Erythroblast (primary cell): ENCODE measurements around the gene RIPK3.
A peak's percentile ranks its signal among the peaks of the same experiment; 100 is the strongest.

Experiments used
- DNase-seq, 2 experiments: peaks; one replicate each; lab custom pipeline; 2025; lab: John Stamatoyannopoulos, UW
- GATA1 ChIP-seq: IDR thresholded peaks from 2 replicates; pipeline ENCODE4 v1.6.1; 2011; ENCODE audit warnings: low read depth, mild to moderate bottlenecking, control low read depth, low read length, moderate library complexity
- POLR2A ChIP-seq: IDR thresholded peaks from 2 replicates; pipeline ENCODE4 v1.6.1; 2011; ENCODE audit warnings: mild to moderate bottlenecking, low read length

RIPK3 gene

DNA sequence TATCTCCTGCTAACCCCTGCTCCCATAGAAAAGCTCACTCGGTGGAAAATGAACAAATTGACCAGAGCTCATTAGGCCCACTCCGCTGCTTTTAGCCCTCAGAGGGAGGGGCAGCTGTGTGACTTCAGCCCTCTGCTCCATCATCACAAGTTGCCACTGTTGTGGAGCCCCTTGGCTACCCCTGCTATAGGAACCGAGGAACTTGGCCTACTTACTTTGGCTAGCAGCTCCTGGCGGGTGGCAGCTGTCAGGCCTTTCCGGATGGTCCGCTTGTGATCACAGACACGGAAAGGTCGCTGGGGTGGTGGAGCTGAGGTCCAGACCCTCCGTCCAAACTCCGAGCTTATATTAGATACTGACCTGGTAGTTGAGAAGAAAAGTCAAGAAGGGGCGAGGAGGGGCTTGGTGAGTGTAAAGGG, 32.6 kb downstream of the RIPK3 start:
- TF ChIP-seq POLR2A (no peak), GATA1 (no peak)
- DNase-seq: no peak

DNA sequence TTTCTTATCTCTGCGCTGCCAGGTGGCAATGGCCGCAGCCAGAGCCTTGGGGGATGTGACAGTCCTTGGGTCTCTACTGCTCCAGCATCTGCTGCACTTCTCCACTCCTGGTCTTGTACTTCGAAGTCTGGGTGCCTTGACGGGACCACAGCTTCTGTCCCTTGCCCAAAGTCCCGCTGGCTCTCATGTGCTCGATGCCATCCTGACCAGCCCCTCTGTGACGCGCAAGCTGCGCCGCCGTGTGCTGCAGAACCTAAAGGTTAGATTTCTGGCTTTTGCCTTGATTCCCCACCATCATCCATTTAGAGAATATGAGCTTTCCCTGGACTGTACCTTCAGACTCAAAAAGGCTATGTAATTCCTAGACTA, 35.8 kb downstream of the RIPK3 start:
- DNase-seq: no peak
- TF ChIP-seq POLR2A (no peak), GATA1 (no peak)

DNA sequence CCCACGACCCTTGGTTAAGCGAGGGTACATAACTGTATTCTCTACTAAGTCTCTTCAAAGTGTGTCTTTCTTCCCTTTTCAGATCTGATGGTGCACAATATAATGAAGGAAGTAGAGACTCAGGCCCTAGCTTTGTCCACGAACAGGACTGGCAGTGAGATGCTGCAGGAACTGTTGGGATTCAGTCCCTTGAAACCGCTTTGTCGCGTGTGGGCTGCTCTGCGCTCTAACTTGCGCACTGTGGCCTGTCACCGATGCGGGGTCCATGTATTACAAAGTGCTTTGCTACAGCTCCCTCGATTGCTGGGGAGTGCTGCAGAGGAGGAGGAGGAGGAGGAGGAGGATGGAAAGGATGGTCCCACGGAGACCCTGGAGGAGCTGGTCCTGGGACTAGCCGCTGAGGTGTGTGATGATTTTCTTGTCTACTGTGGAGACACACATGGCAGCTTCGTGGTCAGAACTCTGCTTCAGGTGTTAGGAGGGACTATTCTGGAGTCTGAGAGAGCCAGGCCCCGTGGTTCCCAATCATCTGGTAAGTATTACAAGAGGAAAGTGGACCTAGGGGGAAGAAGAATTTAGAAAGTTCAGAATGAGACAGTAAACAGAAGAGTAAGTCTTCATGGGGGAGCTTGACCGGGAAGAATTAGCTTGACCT, 39.3 kb downstream of the RIPK3 start:
- TF ChIP-seq POLR2A (no peak), GATA1 (no peak)
- peak; percentile 32 to 53 for DNase-seq

DNA sequence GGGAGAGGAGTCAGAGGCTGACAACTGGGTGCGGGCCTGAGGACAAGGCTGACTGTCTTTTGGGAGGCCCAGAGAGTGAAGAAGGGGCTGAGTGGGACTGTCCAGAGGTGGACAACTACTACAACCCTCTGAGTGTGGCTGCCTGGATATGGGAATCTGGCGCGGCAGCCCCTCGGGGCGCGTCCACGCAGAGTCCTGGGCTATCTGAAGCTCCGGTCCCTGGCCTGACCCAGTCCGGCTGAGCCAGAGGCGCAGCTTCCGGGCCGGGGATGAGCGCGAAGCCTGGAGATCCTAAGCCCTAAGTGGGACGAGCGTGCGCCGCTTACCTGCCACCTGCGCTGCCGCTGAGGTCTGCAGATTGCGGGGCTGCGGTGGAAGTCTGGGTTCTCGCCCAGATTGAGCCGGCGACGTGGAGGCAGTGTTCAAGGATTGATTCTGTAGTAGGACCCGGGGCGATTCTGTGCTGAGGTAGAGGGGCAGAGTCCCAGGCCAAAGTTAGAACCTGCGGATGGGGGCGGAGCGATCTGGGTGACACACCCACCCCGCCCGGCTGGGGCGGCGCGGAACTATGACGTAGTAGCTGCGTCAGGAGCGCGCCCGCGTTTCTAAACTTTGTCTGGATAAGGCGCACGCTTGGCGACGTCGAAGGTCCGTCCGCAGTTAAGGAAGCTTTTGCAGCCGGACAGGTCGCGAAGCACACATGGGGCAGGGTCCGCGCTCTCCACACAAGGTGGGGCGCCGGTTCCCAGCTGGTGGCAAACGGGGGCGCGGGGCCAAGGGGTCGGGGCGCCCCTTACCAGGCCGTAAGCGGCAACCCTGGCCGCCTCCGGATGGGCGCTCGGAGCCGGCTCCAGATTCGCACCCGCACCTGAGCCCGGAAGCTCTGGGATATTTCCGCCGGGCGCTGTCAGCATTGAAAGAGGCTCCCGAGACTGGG, 40.3 kb downstream of the RIPK3 start, which contains the start of the genes DHRS1 and NOP9:
DHRS1 (minus strand) TSS at position 526 of the 937 bp plus-strand sequence. CDS start 674 bp downstream, outside the sequence.
NOP9 (plus strand) TSS at position 596 of the 937 bp plus-strand sequence; CDS start at position 701, 105 bp downstream.
- DNase-seq: peak; percentile 95 to 98
- no peak for TF ChIP-seq GATA1
- TF ChIP-seq POLR2A: peak; percentile 78

DNA sequence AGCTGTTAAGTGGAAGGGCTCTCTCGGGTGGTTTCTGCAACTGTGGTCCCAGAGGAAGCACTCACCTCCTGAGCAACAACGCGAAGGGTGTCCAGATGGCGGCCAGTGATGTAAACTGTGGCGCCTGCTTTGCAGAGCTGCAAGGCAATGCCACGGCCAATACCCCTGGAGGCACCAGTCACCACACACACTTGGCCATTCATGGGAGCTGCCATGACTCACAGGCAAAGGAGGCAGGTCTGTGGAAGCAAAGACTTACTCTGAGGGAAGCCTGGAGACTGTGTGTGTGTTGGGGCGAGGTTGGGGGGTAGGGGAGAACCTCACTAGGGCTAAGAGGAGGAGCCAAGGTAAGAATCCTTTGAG, 40.9 kb downstream of the RIPK3 start:
- DNase-seq: peak; percentile 56 to 61
- no peak for TF ChIP-seq GATA1
- TF ChIP-seq POLR2A: no peak

DNA sequence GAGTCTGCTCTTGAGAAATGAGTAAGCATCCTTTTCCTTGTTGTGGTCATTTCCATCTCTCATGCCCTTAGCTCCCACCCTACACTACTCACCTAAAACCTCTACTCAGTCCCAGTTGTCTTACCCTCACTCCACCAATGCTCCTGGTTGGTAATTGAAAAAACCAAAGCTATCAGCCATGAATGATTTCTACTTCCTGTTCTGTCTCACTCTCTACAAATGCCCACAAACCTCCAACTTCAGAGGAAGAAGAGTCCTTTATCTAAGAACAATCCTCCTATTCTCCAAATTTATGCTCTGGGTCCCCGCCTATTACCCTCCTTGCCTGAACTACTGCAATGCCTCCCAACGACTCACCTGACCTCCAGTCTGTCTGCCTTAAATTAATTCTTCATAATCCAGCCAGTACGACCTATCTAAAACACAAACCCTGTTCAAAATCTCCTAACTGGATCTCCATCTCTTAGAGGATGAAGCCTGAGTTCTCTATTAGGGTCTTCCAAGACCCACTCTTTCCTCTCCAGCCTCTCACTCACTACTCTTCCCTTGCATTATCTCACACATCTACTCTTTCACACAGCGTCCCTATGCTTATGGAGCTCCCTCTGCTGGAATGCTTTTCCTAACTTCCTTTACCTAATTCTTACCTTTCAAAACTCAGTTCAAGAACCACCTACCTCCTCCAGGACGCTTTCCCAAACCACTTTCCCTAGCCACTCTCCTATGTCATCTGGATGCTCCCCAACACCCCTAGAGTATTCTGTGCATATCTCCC, 42.4 kb downstream of the RIPK3 start:
- TF ChIP-seq POLR2A: no peak
- no peak for TF ChIP-seq GATA1
- peak; percentile 45 to 66 for DNase-seq

DNA sequence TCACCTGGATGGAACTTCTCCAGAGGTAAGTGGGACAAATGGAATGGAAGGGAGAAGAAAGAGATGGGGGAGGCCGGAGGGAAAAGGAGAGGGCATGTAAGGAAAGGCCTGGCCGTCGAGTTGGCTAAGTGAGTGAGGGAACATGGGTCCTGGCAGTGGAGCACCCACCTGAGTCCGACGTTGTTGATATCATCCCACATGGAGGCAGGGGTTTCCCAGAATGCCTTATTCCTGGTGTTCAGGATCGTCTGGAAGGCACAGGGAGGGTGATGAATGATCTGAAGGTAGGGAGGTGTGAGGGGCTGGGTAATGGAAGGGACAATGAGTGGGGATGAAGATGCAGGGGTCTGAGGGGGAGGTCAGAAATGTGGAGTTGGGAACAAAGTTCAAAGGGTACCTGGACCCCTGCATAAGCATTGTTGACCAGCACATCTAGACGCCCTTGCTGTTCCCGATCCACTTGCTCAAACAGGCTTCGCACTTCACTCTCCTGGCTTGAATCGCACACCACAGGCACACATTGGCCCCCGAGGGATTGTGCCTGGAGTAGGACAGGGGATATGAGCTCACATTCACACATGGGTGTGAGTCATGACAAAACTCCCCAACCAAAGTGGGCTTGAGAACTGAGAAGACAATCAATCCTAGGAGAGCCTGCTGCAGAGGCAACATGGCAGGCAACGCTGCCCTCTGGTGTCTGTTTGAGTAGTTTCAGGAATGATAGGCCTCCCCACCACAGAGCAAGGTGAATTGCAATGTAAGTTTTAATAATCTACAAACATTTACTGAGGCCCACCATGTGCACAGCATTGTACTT, 43.2 kb downstream of the RIPK3 start:
- DNase-seq: peak; percentile 81 to 89

DNA sequence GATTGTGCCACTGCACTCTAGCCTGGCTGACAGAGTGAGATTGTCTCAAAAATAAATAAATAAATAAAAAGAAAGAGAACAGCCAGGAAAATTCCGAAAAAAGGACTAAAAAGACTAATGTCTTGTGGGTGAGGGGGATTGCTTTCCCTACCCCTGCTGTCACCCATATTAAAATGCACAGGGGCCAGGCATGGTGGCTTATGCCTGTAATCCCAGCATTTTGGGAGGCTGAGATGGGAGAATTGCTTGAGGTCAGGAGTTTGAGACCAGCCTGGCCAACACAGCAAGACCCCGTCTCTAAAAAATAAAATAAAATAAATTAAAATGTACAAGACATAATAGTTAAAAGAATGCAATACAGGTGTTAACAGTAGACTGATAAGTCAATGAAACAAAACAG, 46.3 kb downstream of the RIPK3 start:
- TF ChIP-seq POLR2A: no peak
- no peak for TF ChIP-seq GATA1
- no peak for DNase-seq

More for the DNA sequence above, 43.2 kb downstream of the RIPK3 start:
- TF ChIP-seq POLR2A (no peak), GATA1 (no peak)

DNA sequence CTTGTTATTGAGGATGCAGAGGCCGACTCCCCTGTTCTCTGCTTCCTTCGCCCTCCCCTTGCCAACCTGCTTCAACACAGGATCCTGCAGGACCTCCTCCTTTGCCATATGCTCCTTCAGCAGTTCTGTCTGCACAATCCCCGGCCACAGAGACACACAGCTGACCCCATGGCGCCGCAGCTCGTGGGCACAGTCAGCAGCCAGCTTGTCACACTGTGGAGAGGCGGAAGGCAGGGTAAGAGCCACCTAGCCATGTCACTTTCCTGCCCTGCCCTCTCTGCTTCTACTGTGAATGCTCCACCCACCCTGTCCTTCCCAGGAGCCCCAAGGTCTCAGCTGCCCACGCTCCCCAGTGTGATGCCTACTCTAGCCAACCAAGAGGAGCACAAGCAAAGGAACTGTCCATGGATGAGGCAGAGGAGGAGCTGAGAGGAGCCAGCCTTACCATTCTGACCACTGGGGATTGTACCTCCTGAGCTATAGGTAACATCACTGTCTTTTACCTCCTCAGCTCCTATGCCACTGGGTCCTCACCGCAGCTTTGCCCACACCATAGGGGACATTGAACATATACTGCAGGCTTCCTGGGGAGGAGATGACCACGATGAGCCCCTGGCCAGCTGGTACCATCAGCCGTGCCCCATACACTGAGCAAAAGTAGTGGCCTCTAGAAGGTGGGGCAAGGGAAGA, 47.5 kb downstream of the RIPK3 start:
- TF ChIP-seq GATA1 (no peak), POLR2A (no peak)
- DNase-seq: no peak

DNA sequence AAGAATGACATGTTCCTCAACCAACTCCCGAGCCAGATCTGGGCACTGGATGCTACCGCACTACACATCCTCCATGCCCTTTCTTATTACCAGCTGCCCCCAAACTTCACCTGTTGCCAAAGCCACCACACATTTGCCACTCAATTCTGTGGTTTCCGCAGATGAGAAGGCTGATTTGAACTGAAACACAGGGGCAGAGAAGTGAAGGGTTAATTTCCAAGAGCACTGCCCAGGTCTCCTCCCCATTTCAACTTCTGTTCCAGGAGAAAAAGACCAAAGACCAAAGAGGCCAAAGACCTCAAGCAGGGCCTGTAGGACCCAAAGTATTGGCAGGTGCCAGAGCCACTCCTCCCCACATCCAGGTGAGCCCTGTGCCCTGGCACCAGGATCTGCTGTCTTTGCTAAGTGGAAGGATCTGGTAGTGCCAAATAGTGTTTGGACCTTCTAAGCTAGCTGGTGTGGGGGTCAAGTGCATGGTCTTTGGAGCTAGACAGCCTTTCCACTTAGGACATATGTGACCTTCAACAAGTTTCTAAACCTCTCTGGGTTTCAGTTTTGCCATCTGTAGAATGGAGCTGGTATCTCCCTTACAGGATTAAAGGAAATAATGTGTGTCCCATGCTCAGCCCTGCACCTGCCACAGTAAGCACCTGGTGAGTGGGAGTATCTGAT, 48.2 kb downstream of the RIPK3 start:
- no peak for DNase-seq
- TF ChIP-seq GATA1 (no peak), POLR2A (no peak)

DNA sequence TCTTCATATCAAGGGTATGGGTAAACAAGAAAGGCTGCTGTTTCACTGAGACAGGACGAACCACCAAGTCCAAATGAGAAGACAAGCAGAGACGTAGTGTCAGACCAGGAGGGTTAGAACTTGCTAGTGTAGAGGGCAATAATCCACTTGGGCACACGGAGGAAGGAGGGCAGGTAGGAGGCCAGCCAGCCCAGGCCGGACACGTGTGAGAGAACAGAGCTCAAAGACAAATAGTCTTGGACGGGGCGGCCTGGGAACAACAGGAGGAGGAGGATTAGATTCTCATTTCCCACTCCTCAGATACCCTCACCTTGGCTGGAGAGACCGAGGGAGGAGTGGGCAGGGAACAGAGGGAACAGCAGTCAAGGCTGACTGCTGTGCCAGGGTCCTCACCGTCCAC, 49.0 kb downstream of the RIPK3 start:
- no peak for TF ChIP-seq POLR2A
- no peak for TF ChIP-seq GATA1
- no peak for DNase-seq
